ENCODE measurements around the gene KIF18B.

The KIF18B gene

GRCh38 chr17:44940317-44940716 is 7.3 kb downstream of the KIF18B start:
- no peak for DNase-seq (ENCODE audit: low read depth, low spot score)

- DNase-seq (ENCODE audit: low read depth, low spot score) = no peak
Measured at GRCh38 chr17:44935116-44935515, 12.5 kb downstream of the KIF18B start.

- DNase-seq (ENCODE audit: low read depth, low spot score) = no peak
Measured at GRCh38 chr17:44934745-44935105, 12.8 kb downstream of the KIF18B start.

GRCh38 chr17:44933824-44934744 is 13.5 kb downstream of the KIF18B start:
- DNase-seq (ENCODE audit: low read depth, low spot score) = no peak

- DNase-seq (ENCODE audit: low read depth, low spot score) = no peak
Measured at GRCh38 chr17:44932787-44933097, 14.8 kb downstream of the KIF18B start.

GRCh38 chr17:44932096-44932786 is 15.3 kb downstream of the KIF18B start:
- DNase-seq (ENCODE audit: low read depth, low spot score) = no peak

GRCh38 chr17:44931376-44931775 is 16.2 kb downstream of the KIF18B start:
- no peak for DNase-seq (ENCODE audit: low read depth, low spot score)

- no peak for DNase-seq (ENCODE audit: low read depth, low spot score)
Measured at GRCh38 chr17:44930667-44931066, 16.9 kb downstream of the KIF18B start.

GRCh38 chr17:44928950-44929720 is 18.4 kb downstream of the KIF18B start:
- DNase-seq (ENCODE audit: low read depth, low spot score) = no peak

- no peak for DNase-seq (ENCODE audit: low read depth, low spot score)
Measured at GRCh38 chr17:44928136-44928535, 19.4 kb downstream of the KIF18B start.

GRCh38 chr17:44927696-44928095 is 19.9 kb downstream of the KIF18B start:
- no peak for DNase-seq (ENCODE audit: low read depth, low spot score)

- DNase-seq (ENCODE audit: low read depth, low spot score) = no peak
Measured at GRCh38 chr17:44926821-44927525, 20.6 kb downstream of the KIF18B start.

- DNase-seq (ENCODE audit: low read depth, low spot score) = no peak
Measured at GRCh38 chr17:44925731-44926697, 21.6 kb downstream of the KIF18B start.

- no peak for DNase-seq (ENCODE audit: low read depth, low spot score)
Measured at GRCh38 chr17:44924107-44924544, 23.4 kb downstream of the KIF18B start.

GRCh38 chr17:44922746-44923470 is 24.7 kb downstream of the KIF18B start:
- no peak for DNase-seq (ENCODE audit: low read depth, low spot score)

GRCh38 chr17:44922136-44922535 is 25.4 kb downstream of the KIF18B start:
- no peak for DNase-seq (ENCODE audit: low read depth, low spot score)

GRCh38 chr17:44921122-44921882 is 26.3 kb downstream of the KIF18B start:
- no peak for DNase-seq (ENCODE audit: low read depth, low spot score)

GRCh38 chr17:44920565-44920940 is 27.0 kb downstream of the KIF18B start:
- DNase-seq (ENCODE audit: low read depth, low spot score) = no peak

Measured in iPS DF 19.7 (cell line).